Measurements from ENCODE around the gene LCN1. TPM values are rescaled to one million over a fixed set of nuclear protein-coding genes. Genes with fewer than 3 reads are reported as not detected.

Gene LCN1
- total RNA-seq, 2 experiments from 2014 or later: not detected

DNA sequence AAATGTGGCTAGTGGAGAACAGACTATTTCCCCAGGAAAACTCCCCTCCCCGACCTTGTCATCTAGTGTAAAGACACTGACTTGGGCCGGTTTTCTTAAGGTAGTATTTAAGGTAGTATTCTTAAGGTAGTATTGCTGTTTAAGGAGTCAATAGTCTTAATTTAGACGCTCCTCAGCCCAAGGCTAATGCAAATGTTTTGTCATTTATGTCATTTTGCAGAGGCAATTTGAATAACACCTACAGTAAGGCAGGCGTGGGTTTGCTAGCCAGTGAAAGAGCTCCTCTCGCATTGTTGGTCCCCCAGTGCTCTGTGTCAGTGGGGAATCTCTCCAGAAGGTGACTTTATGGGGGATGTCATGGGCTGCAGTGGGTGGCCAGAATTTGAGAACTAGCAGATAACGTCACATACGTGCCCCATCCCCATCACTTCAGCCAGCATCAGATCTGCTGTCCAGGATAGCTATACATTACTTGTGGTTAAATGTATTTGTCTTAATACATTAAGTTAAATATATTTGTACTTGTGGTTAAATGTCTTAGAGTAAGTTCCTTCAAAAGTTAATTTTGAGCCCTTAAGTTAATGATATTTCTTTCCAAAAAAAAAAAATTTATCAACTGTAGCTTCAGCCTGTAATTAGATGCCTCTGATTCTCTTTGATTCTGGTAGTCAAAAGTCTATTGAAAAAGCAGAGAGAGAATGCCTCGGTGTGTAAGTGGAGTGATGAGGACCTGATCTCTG is 39.1 kb upstream of the LCN1 start:
- POLR2A ChIA-PET: no interaction called here

DNA sequence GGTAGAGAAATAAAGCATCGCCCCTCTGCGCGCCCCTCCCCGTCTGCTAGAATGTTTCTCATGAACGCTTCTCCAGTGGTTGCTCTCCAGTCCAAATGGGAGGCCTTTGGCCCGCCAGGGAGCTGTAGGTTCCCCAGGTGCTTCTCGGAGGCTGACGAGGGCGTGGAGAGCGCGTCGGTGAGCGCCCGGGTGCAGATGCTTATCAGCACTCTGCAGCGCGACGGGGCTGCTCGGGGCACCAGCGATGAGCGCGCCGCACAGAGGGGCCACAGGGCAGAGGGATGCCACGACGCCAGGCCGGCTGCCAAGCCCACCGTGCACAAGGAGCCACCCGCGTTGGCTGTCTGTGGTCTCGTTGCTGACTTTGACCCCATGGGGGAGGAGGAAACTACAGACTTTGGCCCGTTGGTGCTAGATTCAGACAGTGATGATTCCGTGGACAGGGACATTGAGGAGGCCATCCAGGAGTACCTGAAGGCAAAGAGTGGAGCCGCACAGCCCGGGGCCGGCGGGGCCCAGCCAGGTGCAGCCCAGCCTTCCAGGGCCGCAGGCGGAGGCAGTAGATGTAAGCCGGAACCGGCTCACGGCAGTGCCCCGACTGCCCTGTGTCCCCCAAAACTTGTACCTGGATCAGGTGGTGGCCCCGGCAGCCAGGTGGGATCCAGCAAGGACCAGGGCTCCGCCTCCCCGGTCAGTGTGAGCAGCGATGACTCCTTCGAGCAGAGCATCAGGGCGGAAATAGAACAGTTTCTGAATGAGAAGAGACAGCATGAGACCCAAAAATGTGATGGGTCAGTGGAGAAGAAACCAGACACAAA is 36.6 kb upstream of the LCN1 start:
- ATAC-seq: no peak
- no peak overlapping the region for H3K4me3 Mint-ChIP-seq
- no peak for DNase-seq
- intact Hi-C loops (cut with DNase I, micrococcal nuclease): no loop called here
- peaks cover 17% of the 10 kb centered on the region for H3K27me3 Mint-ChIP-seq
- ChIA-PET CTCF (interaction anchor here (2.1 kb wide), 1 partner anchor 20 kb away, joined by 4 read pairs; no protein-coding TSS in a partner anchor), POLR2A (no interaction called here)
- no peaks in the 10 kb centered on the region for H3K9me3 Mint-ChIP-seq (ENCODE audit: low read depth)
- H3K4me1 Mint-ChIP-seq: peaks cover 2% of the 10 kb centered on the region
- no peak overlapping the region for H3K27ac Mint-ChIP-seq
- no peaks in the 10 kb centered on the region for H3K36me3 Mint-ChIP-seq (ENCODE audit: low read depth)

More for the DNA sequence above, 39.1 kb upstream of the LCN1 start:
- Mint-ChIP-seq H3K36me3 (ENCODE audit: low read depth) (no peaks in the 10 kb centered on the region), H3K4me1 (peaks cover 6% of the 10 kb centered on the region), H3K27me3 (peaks cover 28% of the 10 kb centered on the region), H3K27ac (no peak overlapping the region), H3K4me3 (no peak overlapping the region), H3K9me3 (ENCODE audit: low read depth) (no peaks in the 10 kb centered on the region)
- no peak for ATAC-seq
- intact Hi-C loops (cut with DNase I, micrococcal nuclease): no loop called here
- CTCF ChIA-PET: interaction anchor here (0.7 to 2.1 kb wide), 3 partner anchors 16 to 78 kb away, joined by 3 to 4 read pairs (median 3); no protein-coding TSS in a partner anchor
- DNase-seq: no peak

DNA sequence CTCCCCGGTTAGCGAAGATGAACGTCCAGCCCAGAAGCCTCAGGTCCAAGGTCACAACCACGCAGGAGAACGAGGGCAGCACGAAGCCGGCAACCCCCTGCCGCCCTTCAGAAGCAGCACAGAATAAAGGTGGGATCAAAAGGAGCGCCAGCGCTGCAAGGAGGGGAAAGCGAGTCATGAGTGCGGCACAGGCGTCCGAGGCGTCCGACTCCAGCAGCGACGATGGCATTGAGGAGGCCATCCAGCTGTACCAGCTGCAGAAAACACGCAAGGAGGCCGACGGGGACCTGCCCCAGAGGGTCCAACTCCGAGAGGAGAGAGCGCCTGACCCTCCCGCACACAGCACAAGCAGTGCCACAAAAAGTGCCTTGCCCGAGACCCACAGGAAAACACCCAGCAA is 35.9 kb upstream of the LCN1 start:
- ChIA-PET CTCF (no interaction called here), POLR2A (no interaction called here)
- H3K4me3 Mint-ChIP-seq: no peak overlapping the region
- peaks cover 17% of the 10 kb centered on the region for H3K27me3 Mint-ChIP-seq
- no peak overlapping the region for H3K27ac Mint-ChIP-seq
- H3K36me3 Mint-ChIP-seq (ENCODE audit: low read depth): no peaks in the 10 kb centered on the region
- intact Hi-C loops (cut with DNase I, micrococcal nuclease): no loop called here
- peaks cover 2% of the 10 kb centered on the region for H3K4me1 Mint-ChIP-seq
- DNase-seq: no peak
- ATAC-seq: no peak
- no peaks in the 10 kb centered on the region for H3K9me3 Mint-ChIP-seq (ENCODE audit: low read depth)

DNA sequence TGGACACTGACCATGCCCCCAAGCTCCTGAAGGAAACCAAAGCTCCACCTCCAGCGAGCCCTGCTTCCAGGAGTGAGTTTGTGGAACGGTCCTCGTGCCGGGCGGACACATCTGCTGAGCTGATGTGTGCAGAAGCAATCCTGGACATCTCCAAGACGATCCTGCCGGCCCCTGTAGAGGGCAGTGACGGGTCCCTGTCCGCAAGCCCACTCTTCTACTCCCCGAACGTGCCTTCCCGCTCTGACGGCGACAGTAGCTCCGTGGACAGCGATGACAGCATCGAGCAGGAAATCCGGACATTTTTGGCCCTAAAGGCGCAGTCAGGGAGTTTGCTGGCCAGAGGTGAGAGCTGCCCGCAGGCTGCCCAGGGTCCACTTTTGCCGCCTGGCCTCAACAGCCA is 35.4 kb upstream of the LCN1 start:
- POLR2A ChIA-PET: no interaction called here
- Mint-ChIP-seq H3K4me1 (peaks cover 2% of the 10 kb centered on the region), H3K27ac (no peak overlapping the region), H3K4me3 (no peak overlapping the region), H3K9me3 (ENCODE audit: low read depth) (no peaks in the 10 kb centered on the region), H3K27me3 (peaks cover 17% of the 10 kb centered on the region), H3K36me3 (ENCODE audit: low read depth) (no peaks in the 10 kb centered on the region)
- intact Hi-C loops (cut with DNase I, micrococcal nuclease): no loop called here
- ATAC-seq (no peak), DNase-seq (no peak)
- CTCF ChIA-PET: interaction anchor here (0.7 kb wide), 1 partner anchor 1029 kb away, joined by 3 read pairs; no protein-coding TSS in a partner anchor

DNA sequence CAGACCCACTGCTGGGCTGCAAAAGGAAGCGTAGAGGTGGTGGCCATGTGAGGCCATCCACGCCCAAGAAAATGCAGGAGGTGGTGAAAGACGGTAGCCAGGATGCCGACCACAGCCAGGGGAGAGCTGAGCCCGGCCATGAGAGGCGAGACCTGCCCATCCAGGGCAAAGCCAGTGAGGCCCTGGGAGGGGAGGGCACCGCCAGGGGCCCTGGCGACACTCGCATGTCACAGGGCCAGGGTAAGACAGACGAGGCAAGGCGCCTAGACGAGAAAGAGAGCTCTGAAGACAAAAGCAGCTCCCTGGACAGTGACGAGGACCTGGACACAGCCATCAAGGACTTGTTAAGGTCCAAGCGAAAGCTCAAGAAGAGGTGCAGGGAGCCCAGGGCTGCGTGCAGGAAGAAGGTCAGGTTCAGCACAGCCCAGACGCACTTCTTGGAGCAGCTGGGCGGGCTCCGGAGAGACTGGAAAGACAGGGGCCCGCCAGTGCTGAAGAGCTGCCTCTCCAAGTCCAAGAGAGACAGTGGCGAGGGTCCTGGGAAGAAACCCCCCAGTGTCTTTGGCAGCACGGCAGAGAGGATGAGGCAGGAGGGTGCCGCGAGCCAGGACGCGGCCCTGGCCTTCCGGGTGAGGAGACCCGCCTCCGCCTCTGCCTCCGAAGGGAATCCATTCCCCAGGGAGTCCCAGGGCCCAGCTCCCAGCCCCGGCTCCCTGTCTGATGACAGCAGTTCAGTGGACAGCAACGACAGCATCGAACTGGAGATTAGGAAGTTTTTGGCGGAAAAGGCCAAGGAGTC is 34.8 kb upstream of the LCN1 start:
- POLR2A ChIA-PET: no interaction called here
- Mint-ChIP-seq H3K4me1 (peaks cover 2% of the 10 kb centered on the region), H3K27ac (no peak overlapping the region), H3K36me3 (ENCODE audit: low read depth) (no peaks in the 10 kb centered on the region), H3K27me3 (peaks cover 15% of the 10 kb centered on the region), H3K9me3 (ENCODE audit: low read depth) (no peaks in the 10 kb centered on the region), H3K4me3 (no peak overlapping the region)
- CTCF ChIA-PET: interaction anchor here (0.6 to 0.7 kb wide), 2 partner anchors 18 to 1030 kb away, joined by 3 to 4 read pairs; no protein-coding TSS in a partner anchor
- DNase-seq (no peak), ATAC-seq (no peak)
- intact Hi-C loops (cut with DNase I, micrococcal nuclease): no loop called here

DNA sequence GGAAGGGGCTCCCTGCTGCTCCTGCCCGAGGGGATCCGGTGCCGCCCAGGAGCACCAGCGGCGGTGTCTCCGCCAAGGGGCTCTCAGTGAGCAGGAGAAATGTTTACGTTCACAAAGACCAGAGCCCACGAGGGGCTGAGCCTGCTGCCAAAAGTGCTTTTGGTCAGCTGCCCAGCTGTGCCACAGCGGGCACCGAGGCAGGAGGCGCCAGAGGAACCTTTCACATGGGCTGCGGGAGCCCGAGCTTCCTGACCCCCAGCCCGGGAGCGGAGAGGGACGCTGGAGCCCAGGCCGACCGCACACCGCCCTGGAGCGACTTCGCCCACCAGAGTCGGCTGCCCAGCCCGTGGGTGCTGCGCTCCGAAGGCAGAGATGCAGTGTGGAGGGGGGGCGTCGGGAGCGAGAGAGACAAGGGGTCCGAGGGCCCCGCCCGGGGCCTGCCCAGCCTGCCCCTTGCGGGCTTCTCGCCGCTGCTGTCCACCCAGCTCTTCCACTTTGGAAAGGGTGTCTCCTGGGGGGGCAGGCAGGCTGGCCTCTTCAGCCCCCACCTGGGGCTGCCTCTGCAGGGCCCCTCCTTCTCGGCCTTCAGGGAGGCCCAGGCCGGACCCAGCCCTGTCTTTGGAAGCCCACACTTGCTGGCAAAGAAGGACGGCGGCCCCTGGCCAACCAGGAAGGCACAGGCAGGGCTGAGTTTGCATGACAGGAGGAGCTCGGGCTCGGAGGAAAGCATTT is 33.8 kb upstream of the LCN1 start:
- H3K9me3 Mint-ChIP-seq (ENCODE audit: low read depth): no peaks in the 10 kb centered on the region
- H3K4me1 Mint-ChIP-seq: no peaks in the 10 kb centered on the region

DNA sequence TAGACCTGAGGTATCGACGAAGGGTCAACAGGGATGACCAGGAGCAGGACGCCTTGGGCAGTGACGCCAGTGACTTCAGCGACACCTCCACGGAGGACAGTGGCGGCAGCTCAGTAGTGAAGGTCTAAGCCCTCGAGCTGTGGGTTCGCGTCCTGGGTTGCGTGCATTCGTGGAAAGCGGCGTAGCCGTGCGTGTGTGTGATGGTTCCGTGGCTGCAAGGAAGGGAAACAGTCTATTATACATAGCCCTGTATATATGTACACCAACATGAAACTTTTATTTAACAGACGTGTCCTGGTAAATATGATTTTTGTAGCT is 33.3 kb upstream of the LCN1 start:
- Mint-ChIP-seq H3K4me1 (no peaks in the 10 kb centered on the region), H3K36me3 (ENCODE audit: low read depth) (no peaks in the 10 kb centered on the region), H3K27me3 (peaks cover 8% of the 10 kb centered on the region), H3K27ac (no peak overlapping the region), H3K4me3 (no peak overlapping the region), H3K9me3 (ENCODE audit: low read depth) (no peaks in the 10 kb centered on the region)
- intact Hi-C loops (cut with DNase I, micrococcal nuclease): no loop called here
- no peak for DNase-seq
- no peak for ATAC-seq
- POLR2A ChIA-PET: no interaction called here
- CTCF ChIA-PET: no interaction called here

More for the DNA sequence above, 33.8 kb upstream of the LCN1 start:
- Mint-ChIP-seq H3K27me3 (peaks cover 10% of the 10 kb centered on the region), H3K4me3 (no peak overlapping the region), H3K36me3 (ENCODE audit: low read depth) (no peaks in the 10 kb centered on the region), H3K27ac (no peak overlapping the region)
- intact Hi-C loops (cut with DNase I, micrococcal nuclease): no loop called here
- ChIA-PET POLR2A (no interaction called here), CTCF (no interaction called here)
- DNase-seq: no peak
- ATAC-seq: no peak

DNA sequence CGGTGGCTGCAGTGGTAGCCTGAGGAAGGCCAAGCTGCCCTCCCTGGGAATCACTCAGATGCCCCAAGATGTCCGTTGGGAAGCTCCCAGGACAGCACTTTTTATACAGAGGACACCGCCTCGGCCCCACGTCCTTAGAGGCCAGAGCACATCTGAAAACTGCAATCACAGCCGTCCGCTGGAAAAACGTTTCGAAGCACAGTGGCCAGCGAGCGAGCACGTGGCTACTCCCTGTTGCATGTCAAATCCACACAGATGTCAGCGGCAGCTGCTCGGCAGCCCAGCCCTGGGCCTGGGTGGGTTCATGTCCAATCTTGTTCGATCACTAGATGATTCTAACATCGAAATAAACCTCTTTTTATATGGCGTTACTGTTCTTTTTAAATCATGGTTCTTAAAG is 32.7 kb upstream of the LCN1 start:
- no peak overlapping the region for H3K27ac Mint-ChIP-seq
- intact Hi-C loops (cut with DNase I, micrococcal nuclease): no loop called here
- H3K27me3 Mint-ChIP-seq: peaks cover 8% of the 10 kb centered on the region
- no peaks in the 10 kb centered on the region for H3K9me3 Mint-ChIP-seq (ENCODE audit: low read depth)
- DNase-seq (no peak), ATAC-seq (no peak)
- H3K4me3 Mint-ChIP-seq: no peak overlapping the region
- ChIA-PET POLR2A (interaction anchor here (0.6 kb wide), 1 partner anchor 8 kb away, joined by 4 read pairs; no protein-coding TSS in a partner anchor), CTCF (no interaction called here)
- no peaks in the 10 kb centered on the region for H3K4me1 Mint-ChIP-seq
- no peaks in the 10 kb centered on the region for H3K36me3 Mint-ChIP-seq (ENCODE audit: low read depth)

DNA sequence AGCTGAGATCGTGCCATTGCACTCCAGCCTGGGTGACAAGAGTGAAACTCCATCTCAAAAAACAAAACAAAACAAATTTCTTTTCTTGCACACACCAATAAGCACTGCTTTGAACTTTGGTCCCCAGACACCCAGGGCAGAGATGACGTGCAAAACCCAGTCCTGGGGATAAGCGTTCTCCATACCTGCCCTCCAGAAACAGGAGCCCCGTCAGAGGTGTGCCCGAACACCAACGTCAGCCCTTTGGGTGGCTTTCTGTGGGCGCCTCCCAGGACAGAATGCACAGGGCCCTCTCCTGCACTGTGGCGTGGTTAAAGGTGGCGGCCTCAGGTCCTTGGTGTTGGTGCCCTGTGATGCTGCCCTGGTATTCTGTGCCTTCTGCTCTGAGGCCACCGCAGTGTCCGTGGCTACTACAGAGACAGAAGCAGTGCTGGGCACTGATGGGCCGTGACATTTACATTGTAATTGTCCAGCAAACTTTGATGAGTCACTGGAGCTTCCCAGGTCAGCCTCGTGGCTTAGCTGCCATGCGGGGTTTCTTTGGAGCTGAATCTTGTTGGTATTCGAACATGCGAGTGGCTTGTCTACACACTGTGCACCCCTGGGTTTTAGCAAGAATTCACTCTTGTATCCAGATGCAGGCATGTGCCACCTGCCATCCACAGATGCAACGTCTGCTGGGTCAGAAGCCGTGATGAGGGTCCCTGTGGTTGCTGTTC is 31.9 kb upstream of the LCN1 start:
- Mint-ChIP-seq H3K27ac (no peak overlapping the region), H3K4me1 (no peaks in the 10 kb centered on the region), H3K4me3 (no peak overlapping the region), H3K27me3 (peaks cover 6% of the 10 kb centered on the region), H3K9me3 (ENCODE audit: low read depth) (no peaks in the 10 kb centered on the region), H3K36me3 (ENCODE audit: low read depth) (no peaks in the 10 kb centered on the region)
- ATAC-seq: no peak
- CTCF ChIA-PET: no interaction called here
- DNase-seq: no peak
- POLR2A ChIA-PET: no interaction called here
- intact Hi-C loops (cut with DNase I, micrococcal nuclease): no loop called here

DNA sequence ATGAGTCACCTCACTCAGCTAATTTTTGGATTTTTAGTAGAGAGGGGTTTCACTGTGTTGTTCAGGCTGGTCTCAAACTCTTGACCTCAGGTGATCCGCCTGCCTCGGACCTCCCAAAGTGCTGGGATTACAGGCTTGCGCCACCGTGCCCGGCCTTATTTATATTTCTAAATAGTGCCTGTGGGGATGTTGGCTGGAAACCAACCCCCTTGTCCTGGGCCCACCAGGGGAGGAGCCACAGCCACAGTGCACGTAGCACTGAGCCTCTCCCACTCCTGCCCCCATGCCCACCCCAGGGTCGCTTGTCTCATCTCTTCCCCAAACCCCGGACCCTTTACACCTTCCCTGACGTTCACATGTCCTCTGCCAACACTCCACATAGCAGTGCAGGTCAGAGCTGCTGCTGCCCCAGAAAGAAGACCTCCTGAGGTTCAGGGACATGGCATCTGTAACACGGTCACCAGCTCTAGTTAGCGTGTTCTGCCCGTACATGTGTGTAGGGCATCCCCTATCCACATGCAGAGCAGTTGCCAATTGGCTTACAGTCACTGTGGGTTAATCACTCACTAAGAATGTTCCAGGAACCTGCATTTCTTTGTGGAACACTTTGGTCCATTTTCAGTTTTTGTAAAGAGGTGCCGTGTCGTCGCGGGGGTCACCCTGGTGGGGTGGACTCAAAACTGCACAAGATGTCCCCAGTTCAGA is 30.9 kb upstream of the LCN1 start:
- Mint-ChIP-seq H3K27me3 (peaks cover 4% of the 10 kb centered on the region), H3K36me3 (ENCODE audit: low read depth) (no peaks in the 10 kb centered on the region), H3K27ac (no peak overlapping the region), H3K4me1 (no peaks in the 10 kb centered on the region), H3K9me3 (ENCODE audit: low read depth) (no peaks in the 10 kb centered on the region), H3K4me3 (no peak overlapping the region)
- ChIA-PET POLR2A (no interaction called here), CTCF (interaction anchor here (0.7 kb wide), 1 partner anchor 24 kb away, joined by 3 read pairs; no protein-coding TSS in a partner anchor)
- no peak for ATAC-seq
- intact Hi-C loops (cut with DNase I, micrococcal nuclease): no loop called here
- DNase-seq: no peak

All from activated CD4-positive, alpha-beta T cell treated with anti-CD3 and anti-CD28 coated beads for 36 hours (primary cell).